Neural progenitor cell (in vitro differentiated cells): ENCODE data around the gene HSF4. TPM values are rescaled to one million over a fixed set of nuclear protein-coding genes. Genes with fewer than 3 reads are reported as not detected.

Source experiments
- DNase-seq: peaks from one replicate; pipeline ENCODE4 v3.0.0-alpha.2; 2016; ENCODE audit warnings: low spot score
- H2AFZ ChIP-seq: fragments of 200-600 bp; sonication (generic); replicated peaks from 2 replicates; pipeline ENCODE4 v1.6.1; 2016; ENCODE audit warnings: antibody characterized with exemption
- H3F3A ChIP-seq: fragments of 200-600 bp; sonication (generic); 2 replicates; pipeline ENCODE4 v1.6.1; 2016; ENCODE audit warnings: antibody characterized with exemption, low read depth
- H3K27ac ChIP-seq: fragments of 200-600 bp; sonication (generic); 2 replicates; pipeline ENCODE4 v1.5.1; 2016; ENCODE audit warnings: mild to moderate bottlenecking
- H3K27me3 ChIP-seq: fragments of 200-600 bp; sonication (generic); 2 replicates; pipeline ENCODE4 v1.6.1; 2016; ENCODE audit warnings: mild to moderate bottlenecking, moderate library complexity
- H3K36me3 ChIP-seq: fragments of 200-600 bp; sonication (generic); 2 replicates; pipeline ENCODE4 v1.5.1; 2016
- H3K4me1 ChIP-seq: fragments of 200-600 bp; sonication (generic); 2 replicates; pipeline ENCODE4 v1.6.1; 2016; ENCODE audit warnings: mixed run types
- H3K4me2 ChIP-seq: fragments of 200-600 bp; sonication (generic); 2 replicates; pipeline ENCODE4 v1.6.1; 2016
- H3K4me3 ChIP-seq: fragments of 200-600 bp; sonication (generic); 2 replicates; pipeline ENCODE4 v1.5.1; 2016
- H3K79me2 ChIP-seq: fragments of 200-600 bp; sonication (generic); 2 replicates; pipeline ENCODE4 v1.6.1; 2016; ENCODE audit warnings: low read depth
- H3K9ac ChIP-seq: fragments of 200-600 bp; sonication (generic); 2 replicates; pipeline ENCODE4 v1.6.1; 2016
- H3K9me3 ChIP-seq: fragments of 200-600 bp; sonication (generic); 2 replicates; pipeline ENCODE4 v1.5.1; 2016; ENCODE audit warnings: low read depth
- H4K20me1 ChIP-seq: fragments of 200-600 bp; sonication (generic); 2 replicates; pipeline ENCODE4 v1.6.1; 2016; ENCODE audit warnings: low read depth
- H3K27ac Mint-ChIP-seq: 3 replicates; pipeline ENCODE4 v1.8.0; 2021; ENCODE audit warnings: mixed read lengths
- H3K27me3 Mint-ChIP-seq: 2 replicates; pipeline ENCODE4 v1.8.0; 2022; ENCODE audit warnings: low read depth, mild to moderate bottlenecking, inconsistent platforms, moderate library complexity, mixed read lengths; ENCODE audit not compliant: insufficient read depth
- H3K36me3 Mint-ChIP-seq: 3 replicates; pipeline ENCODE4 v1.8.0; 2021; ENCODE audit warnings: mixed read lengths
- H3K4me1 Mint-ChIP-seq: 3 replicates; pipeline ENCODE4 v1.8.0; 2021; ENCODE audit warnings: mixed read lengths
- H3K4me3 Mint-ChIP-seq: 3 replicates; pipeline ENCODE4 v1.8.0; 2021; ENCODE audit warnings: mild to moderate bottlenecking, moderate library complexity, mixed read lengths
- H3K9me3 Mint-ChIP-seq: 3 replicates; pipeline ENCODE4 v1.8.0; 2020; ENCODE audit warnings: mixed read lengths
- CTCF ChIP-seq: fragments of 200-600 bp; sonication (generic); IDR thresholded peaks from 2 replicates; pipeline ENCODE4 v1.5.1; 2017; ENCODE audit warnings: antibody characterized with exemption, mild to moderate bottlenecking
- EZH2 ChIP-seq: fragments of 200-600 bp; sonication (generic); IDR thresholded peaks from 2 replicates; pipeline ENCODE4 v1.6.1; 2017; ENCODE audit warnings: antibody characterized with exemption, mild to moderate bottlenecking, moderate library complexity
- EZH2phosphoT487 ChIP-seq: fragments of 200-600 bp; sonication (generic); IDR thresholded peaks from 2 replicates; pipeline ENCODE4 v1.6.1; 2017; ENCODE audit warnings: antibody characterized with exemption
- total RNA-seq: library from RNA; depleted of rRNA; stranded (reverse); fragments of >200 nt; gene quantifications from 2 replicates; pipeline ENCODE4 v1.2.3, GENCODE V29; 2015; ENCODE audit warnings: low replicate concordance

Gene HSF4
- total RNA-seq, 1 donor from 2014 or later: not detected

- H3K9ac ChIP-seq: no peak within 1 kb of the TSS
Measured at GRCh38 chr16:67183627-67184452, 19.3 kb downstream of the HSF4 start, which contains the start of gene MATCAP1. MATCAP1 (minus strand) TSS chr16:67183963; CDS start chr16:67180610, 3,353 bp downstream.

DNA sequence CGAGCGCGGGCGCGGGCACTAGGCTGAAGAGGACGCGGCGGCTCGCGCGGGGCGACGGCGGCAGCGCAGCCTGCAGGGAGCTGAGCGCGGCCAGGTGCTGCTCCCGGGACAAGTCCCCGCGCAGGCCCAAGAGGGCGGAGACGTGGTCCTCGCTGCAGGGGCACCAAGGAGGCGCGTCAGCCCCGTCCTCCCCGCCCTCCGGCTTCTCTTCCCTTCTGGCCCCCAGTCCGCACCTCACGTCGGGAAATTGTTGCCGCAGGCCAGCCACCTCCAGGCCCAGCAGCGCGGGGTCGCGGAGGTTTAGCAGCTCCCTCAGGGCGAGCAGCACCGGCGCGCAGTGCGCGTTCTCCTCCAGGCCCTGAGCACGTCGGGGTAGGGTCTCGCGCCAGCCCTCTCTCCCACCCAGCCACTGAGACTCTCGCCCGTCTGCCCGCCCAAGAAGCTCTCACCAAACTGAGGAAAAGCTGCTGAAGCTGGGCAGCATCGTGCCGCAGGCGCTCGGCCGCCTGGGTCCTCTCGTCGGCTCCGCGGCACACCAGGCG, 20.0 kb downstream of the HSF4 start:
- Histone ChIP-seq H3K79me2 (peaks cover 11% of the 10 kb centered on the region), H3K4me1 (peaks cover 12% of the 10 kb centered on the region), H3K4me3 (peak overlapping the region; percentile 70), H3K27ac (no peak overlapping the region), H3K36me3 (no peaks in the 10 kb centered on the region), H2AFZ (peak overlapping the region; percentile 97), H3F3A (peaks cover 15% of the 10 kb centered on the region), H3K9me3 (no peaks in the 10 kb centered on the region), H3K9ac (no peak overlapping the region), H4K20me1 (peaks cover 35% of the 10 kb centered on the region), H3K4me2 (peak overlapping the region; percentile 96), H3K27me3 (peaks cover 34% of the 10 kb centered on the region)
- Mint-ChIP-seq H3K9me3 (no peaks in the 10 kb centered on the region), H3K27ac (no peak overlapping the region), H3K36me3 (no peaks in the 10 kb centered on the region), H3K4me1 (peaks cover 9% of the 10 kb centered on the region), H3K4me3 (peak overlapping the region; percentile 66), H3K27me3 (peaks cover 14% of the 10 kb centered on the region)
- peak; percentile 49 for TF ChIP-seq EZH2phosphoT487
- no peak for TF ChIP-seq CTCF
- TF ChIP-seq EZH2: peak; percentile 78
- DNase-seq: peak; percentile 56

More at GRCh38 chr16:67183627-67184452, 19.3 kb downstream of the HSF4 start, which contains the start of gene MATCAP1:
- Histone ChIP-seq H4K20me1 (peaks cover 41% of the 10 kb centered on the region), H2AFZ (peak within 1 kb of the TSS; percentile 97), H3K36me3 (no peaks in the 10 kb centered on the region), H3K4me2 (peak within 1 kb of the TSS; percentile 96), H3K79me2 (peaks cover 11% of the 10 kb centered on the region), H3K4me3 (peak within 1 kb of the TSS; percentile 70), H3K27ac (peak within 1 kb of the TSS; percentile 70), H3F3A (peaks cover 15% of the 10 kb centered on the region), H3K9me3 (no peaks in the 10 kb centered on the region), H3K4me1 (peaks cover 12% of the 10 kb centered on the region), H3K27me3 (peaks cover 41% of the 10 kb centered on the region)
- peaks cover 16% of the 10 kb centered on the region for H3K27me3 Mint-ChIP-seq
- H3K27ac Mint-ChIP-seq: no peak within 1 kb of the TSS
- peaks cover 1% of the 10 kb centered on the region for H3K36me3 Mint-ChIP-seq
- peak within 1 kb of the TSS; percentile 66 for H3K4me3 Mint-ChIP-seq
- peak; percentile 99 for DNase-seq
- H3K4me1 Mint-ChIP-seq: peaks cover 9% of the 10 kb centered on the region
- no peaks in the 10 kb centered on the region for H3K9me3 Mint-ChIP-seq
- TF ChIP-seq EZH2 (no peak), CTCF (no peak), EZH2phosphoT487 (no peak)

- no peaks in the 10 kb centered on the region for H3K9me3 Mint-ChIP-seq
- peak; percentile 94 for DNase-seq
- H3K4me2 ChIP-seq: peak overlapping the region; percentile 96
- H3F3A ChIP-seq: peaks cover 15% of the 10 kb centered on the region
- peak overlapping the region; percentile 92 for H3K4me3 Mint-ChIP-seq
- H3K27me3 Mint-ChIP-seq: peaks cover 14% of the 10 kb centered on the region
- peaks cover 12% of the 10 kb centered on the region for H3K4me1 ChIP-seq
- H4K20me1 ChIP-seq: peaks cover 29% of the 10 kb centered on the region
- H3K27me3 ChIP-seq: peaks cover 33% of the 10 kb centered on the region
- H2AFZ ChIP-seq: no peak overlapping the region
- peaks cover 11% of the 10 kb centered on the region for H3K79me2 ChIP-seq
- no peak for TF ChIP-seq EZH2phosphoT487
- peak; percentile 83 for TF ChIP-seq CTCF
- peak; percentile 59 for TF ChIP-seq EZH2
- H3K36me3 ChIP-seq: no peaks in the 10 kb centered on the region
- H3K9me3 ChIP-seq: no peaks in the 10 kb centered on the region
- no peak overlapping the region for H3K9ac ChIP-seq
- no peaks in the 10 kb centered on the region for H3K36me3 Mint-ChIP-seq
- no peak overlapping the region for H3K27ac ChIP-seq
- peaks cover 9% of the 10 kb centered on the region for H3K4me1 Mint-ChIP-seq
- H3K27ac Mint-ChIP-seq: peak overlapping the region; percentile 88
- H3K4me3 ChIP-seq: no peak overlapping the region
Measured at GRCh38 chr16:67184995-67185650, 20.6 kb downstream of the HSF4 start.
